Stimulated activated CD8-positive, alpha-beta memory T cell treated with anti-CD3 and anti-CD28 coated beads, Interleukin-12 subunit alpha, Interleukin-12 subunit beta, amount 100 ng/mL, for 24 hours (primary cell): ENCODE data around the gene OPRM1.
"Not testable (repeated sequence)": the region's sequence is repeated elsewhere in the genome, so short reads cannot be mapped to it uniquely, and the experiment has no call there.

Experiments used
- DNase-seq: peaks from one replicate; pipeline ENCODE4 v3.0.0-alpha.2; 2020; ENCODE audit errors: extremely low read depth

The OPRM1 gene

GRCh38 chr6:154039231-154039842, at the start of gene OPRM1:
Gene OPRM1 (plus strand): TSS chr6:154039240. CDS start chr6:154039545, 305 bp downstream.
- DNase-seq, result no peak

- no peak for DNase-seq
These were observed 49.1 kb upstream of the OPRM1 start for GRCh38 chr6:153989989-153990388.

GRCh38 chr6:153994004-153994403, 45.0 kb upstream of the OPRM1 start:
- no peak for DNase-seq

DNA sequence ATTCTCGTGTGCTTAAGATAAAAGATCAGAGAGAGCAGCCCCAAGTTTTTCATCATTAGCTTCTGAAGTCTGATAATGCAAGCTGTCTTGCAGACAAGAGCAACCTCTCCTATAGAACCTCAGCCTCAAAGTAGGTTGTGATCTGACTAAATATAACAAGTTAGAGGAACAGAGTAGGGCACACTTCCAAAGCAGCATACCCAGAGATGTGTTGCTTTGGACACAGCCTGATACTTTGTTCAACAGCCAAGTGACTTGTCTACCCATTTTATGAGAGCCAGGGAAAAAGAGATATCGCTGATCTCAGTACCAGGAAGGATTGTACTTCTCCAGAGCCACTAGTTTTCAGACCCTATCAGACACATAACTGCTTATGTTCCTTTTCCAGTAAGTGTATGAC, 44.2 kb upstream of the OPRM1 start:
- no peak for DNase-seq

DNA sequence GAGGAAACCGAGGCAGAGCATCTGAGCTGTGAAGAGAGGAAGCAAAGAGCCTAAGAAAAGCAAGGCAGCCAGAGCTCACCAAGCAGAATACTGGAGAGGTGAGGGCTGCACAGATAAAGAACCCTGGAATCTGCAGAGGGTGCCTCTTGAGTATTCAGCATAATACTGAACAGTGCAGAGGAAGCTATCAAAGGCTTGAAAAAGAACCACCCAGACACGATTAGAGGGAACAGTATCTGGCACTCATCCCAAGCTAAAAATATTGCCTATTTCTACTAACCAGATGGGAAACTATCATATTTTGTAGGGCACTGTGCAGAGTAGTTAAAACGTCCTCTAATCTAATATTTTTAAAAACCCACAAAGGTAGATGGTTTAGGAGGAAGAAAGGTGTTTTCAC, 41.8 kb upstream of the OPRM1 start:
- no peak for DNase-seq

DNA sequence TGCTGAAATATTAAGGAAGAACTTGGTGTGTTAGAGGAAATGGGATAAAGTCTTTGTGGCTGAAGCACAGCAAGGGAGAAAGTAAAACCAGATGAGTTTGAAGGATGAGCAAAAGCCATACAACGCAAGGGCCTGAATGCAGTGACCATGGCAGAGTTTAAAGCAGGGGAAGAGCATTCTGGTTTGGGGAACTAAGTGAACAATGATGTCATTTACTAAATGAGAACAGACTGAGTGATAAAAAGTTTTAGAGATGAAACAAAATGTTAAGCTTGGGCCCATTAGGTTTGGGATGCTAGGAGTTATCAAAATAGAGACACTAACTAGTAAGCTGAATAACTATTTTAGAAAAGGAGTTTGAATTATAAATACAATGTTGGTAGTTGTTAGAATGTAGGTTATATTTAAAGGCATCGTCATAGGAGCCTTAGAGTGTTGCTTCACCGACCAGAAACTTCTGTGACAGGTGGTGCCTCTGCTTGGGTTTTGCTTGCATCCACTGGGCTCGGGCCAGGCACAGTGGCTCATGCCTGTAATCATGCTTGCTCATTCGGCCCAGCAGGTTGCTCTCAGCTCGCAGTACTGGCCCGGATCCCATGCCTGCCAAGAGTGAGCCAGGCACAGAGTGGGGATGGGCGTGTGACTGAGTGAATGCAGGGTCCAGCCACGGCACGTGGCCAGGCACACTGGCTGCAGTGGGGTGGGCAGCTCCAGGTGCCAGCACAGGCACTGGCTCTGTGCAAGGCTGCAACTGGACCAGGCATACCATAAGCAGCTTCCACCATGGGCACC, 37.4 kb upstream of the OPRM1 start:
- no peak for DNase-seq

DNA sequence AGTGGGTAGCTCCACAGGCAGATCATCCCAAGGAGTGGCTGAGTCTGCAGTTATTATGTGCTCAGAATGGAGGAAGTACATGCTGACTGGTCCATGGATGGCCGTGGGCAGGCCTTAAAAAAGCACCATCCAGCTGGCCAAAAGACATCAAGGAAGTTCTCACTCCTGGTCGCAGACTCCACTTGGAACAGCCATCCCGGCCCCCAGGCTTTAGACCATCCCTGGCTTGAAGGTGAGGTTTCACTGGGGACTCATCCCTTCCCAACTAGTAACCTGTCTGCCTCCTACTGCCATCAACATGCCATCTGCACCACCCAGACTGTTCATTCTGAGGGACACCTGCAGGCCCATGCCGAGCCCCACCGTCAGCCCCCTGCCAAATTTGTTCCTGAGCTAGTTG, 36.1 kb upstream of the OPRM1 start:
- DNase-seq, result no peak

DNA sequence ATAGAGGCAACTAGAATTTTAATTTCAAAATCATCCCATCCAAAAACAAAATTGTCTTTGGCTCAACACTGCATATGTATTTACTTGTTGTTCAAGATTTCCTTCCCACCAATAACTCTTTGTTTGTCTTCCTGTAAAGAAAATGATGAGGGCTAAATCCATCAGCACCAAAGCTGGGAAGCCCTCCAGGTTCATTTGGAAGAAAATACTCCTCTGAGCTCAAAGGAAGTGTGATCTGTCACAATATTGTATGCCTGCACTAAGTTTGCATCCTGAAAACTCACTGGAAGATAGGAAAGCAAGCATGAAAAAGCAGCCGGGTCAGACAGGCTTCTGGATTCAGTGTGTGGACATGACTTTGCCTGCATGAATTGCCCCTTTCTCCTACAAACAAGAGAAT, 28.7 kb upstream of the OPRM1 start:
- no peak for DNase-seq

DNA sequence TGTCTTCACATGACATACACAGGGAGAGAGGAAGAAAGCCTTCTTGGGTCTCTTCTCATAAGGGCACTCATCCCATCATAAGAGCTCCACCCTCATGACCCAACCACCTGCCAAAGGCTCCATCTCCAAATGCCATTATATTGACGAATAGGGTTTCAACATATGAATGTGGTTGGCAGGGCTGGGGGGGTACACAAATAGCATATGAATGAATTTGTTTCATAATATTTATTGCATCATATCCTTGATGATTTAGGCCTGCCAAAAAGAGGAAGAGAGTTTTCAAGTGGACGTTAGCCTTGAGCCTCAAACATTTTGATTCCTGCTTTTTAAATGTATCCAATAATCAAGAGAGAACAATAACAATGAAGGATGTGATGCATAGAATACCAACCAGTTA, 26.2 kb upstream of the OPRM1 start:
- DNase-seq, result no peak

DNA sequence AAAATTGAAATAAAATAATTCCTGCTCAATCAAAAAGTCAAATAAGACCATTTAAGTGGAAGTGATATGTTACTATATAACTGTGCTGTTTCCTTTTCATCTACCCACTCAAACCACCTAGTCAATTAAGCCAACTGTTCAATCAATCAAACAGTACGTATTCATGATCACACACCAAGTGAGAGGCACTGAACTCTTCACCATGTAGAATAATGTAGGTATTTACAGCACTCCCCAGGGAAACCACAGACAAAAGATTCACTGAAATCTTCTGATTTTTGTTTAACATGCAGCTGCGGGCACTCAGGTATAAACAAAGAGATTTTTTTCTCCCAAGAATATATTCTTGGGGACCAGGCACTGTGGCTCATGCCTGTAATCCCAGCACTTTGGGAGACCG, 21.3 kb upstream of the OPRM1 start:
- no peak for DNase-seq

- DNase-seq, result no peak
These were observed 8.4 kb upstream of the OPRM1 start for GRCh38 chr6:154030646-154031045.

GRCh38 chr6:154041001-154041400, 2.0 kb downstream of the OPRM1 start:
- no peak for DNase-seq

- no peak for DNase-seq
These were observed 14.1 kb downstream of the OPRM1 start for GRCh38 chr6:154053141-154053540.

GRCh38 chr6:154056536-154056935, 17.5 kb downstream of the OPRM1 start:
- no peak for DNase-seq

GRCh38 chr6:154057098-154057497, 18.1 kb downstream of the OPRM1 start:
- no peak for DNase-seq

DNA sequence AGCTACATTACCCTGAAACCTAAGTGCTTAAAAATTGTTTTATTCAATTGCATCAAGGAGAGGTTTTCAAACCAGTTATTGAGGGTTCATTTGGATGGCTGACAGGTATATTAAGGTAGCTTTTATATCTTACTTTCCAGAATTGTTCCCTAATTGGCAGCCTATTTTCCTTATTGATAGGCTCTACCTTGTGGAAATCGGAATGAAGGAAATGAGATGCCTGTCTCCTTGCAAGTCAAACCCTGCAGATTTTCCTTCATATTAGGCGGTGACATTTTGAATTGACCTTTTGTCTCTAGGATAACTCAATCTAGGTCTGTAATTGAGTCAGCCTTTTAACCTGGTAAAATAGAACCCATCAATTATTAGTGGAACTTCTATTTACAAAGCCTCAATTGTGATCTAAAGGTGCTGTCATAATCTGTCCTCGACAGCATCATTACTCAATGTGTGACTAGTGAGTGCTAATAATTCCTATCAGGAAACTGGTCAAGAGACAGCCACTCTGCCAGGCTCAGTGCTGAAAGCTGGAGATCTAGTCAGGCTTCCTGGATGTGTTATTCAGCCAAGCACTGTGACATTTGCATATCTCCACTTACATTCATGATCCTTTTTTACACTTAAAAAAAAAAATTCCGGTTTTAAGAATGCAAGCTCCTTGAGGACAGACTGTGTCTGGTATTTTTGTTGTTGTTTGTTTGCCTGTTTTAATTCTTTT, 20.1 kb downstream of the OPRM1 start:
- no peak for DNase-seq

DNA sequence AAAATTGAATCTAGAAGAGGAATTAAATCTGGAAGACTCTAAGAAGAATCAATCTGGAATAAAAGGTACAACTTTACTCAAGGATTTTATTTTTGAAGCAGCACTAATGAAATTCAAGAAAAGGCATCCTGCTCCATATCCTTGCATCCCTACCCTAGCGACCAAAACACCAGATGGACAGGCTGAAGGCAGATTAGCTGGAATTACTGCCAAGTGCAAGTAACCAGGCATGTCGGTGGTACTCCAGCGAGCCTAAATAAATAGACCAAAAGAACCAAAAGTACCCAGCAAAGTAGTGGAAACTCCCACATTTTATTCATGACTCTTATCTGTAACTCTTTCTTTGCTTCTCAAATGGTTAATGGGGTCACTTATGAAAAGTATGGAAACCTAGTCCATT, 21.0 kb downstream of the OPRM1 start:
- DNase-seq, result no peak

GRCh38 chr6:154070041-154070440, 31.0 kb downstream of the OPRM1 start:
- no peak for DNase-seq

- DNase-seq, result no peak
These were observed 31.6 kb downstream of the OPRM1 start for GRCh38 chr6:154070657-154071056.

DNA sequence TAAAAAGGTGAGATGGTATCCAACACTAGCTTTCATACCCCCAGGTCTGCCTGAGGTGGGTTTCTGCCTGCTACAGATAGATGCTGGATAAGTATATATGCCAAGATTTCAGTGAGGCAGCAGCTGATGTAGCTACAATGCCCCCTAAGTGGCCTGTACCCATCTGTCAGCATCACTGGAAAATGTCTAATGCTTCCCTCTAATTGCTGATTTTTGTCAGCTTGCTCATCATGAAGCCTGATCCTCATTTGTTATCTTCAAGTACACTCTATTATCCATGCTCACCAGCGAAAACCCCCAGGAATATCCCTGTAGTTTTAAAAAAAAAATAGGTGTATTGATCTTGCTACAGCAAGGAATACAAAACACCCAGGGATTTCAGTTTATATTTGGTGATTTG, 32.2 kb downstream of the OPRM1 start:
- no peak for DNase-seq

GRCh38 chr6:154071711-154072110, 32.7 kb downstream of the OPRM1 start:
- no peak for DNase-seq

GRCh38 chr6:154078596-154078995, 39.6 kb downstream of the OPRM1 start:
- DNase-seq, result not testable (repeated sequence)
